Mucosa of rectum (tissue), 2 donors: Measurements from ENCODE around the gene CSK.

Experiments used
- H3K27ac ChIP-seq, 2 donors: one replicate each; pipeline ENCODE4 v1.7.0; 2013; ENCODE audit warnings: inconsistent platforms in 2 of 2, low read depth in 2 of 2, low read length in 2 of 2
- H3K27me3 ChIP-seq, 2 donors: one replicate each; pipeline ENCODE4 v1.7.0; 2013; ENCODE audit warnings: low read length in 2 of 2; ENCODE audit not compliant: control insufficient read depth in 2 of 2, insufficient read depth in 2 of 2
- H3K36me3 ChIP-seq, 2 donors: one replicate each; pipeline ENCODE4 v1.7.0; 2013; ENCODE audit warnings: low read length in 2 of 2; ENCODE audit not compliant: control insufficient read depth in 2 of 2, insufficient read depth in 2 of 2
- H3K4me1 ChIP-seq, 2 donors: one replicate each; pipeline ENCODE4 v1.7.0; 2013; ENCODE audit warnings: low read length in 2 of 2, mild to moderate bottlenecking in 1 of 2; ENCODE audit not compliant: control insufficient read depth in 2 of 2, insufficient read depth in 2 of 2
- H3K4me3 ChIP-seq, 2 donors: one replicate each; pipeline ENCODE4 v1.7.0; 2013; ENCODE audit warnings: low read length in 2 of 2
- H3K9ac ChIP-seq, 2 donors: one replicate each; pipeline ENCODE4 v1.7.0; 2013; ENCODE audit warnings: low read length in 2 of 2, low read depth in 1 of 2, mild to moderate bottlenecking in 1 of 2
- H3K9me3 ChIP-seq, 2 donors: one replicate each; pipeline ENCODE4 v1.7.0; 2013; ENCODE audit warnings: low read length in 2 of 2; ENCODE audit not compliant: control insufficient read depth in 2 of 2
- donor health status: healthy.
- donor health status: Normal muscosa, but diverticular disease.

The CSK gene

DNA sequence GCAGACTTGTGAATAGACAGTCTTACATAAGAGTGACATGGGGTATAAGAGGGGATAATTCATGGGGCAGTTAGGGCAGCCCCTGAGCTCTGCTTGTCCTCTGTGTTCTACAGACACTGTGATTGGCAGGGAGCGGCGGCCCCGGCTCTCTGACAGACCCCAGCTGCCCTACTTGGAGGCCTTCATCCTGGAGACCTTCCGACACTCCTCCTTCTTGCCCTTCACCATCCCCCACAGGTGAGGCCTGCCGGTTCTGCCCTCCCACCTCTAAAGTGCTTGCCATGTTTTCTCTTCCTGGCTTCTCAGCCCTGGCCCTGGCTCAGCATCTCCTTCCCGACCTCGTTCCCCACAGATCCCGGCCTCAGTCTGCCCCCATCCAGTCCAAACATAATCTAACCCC is 29.9 kb upstream of the CSK start:
- H3K27ac ChIP-seq, result no peak overlapping the region
- no peaks in the 10 kb centered on the region for H3K36me3 ChIP-seq
- H3K4me3 ChIP-seq, result no peak overlapping the region
- no peak overlapping the region for H3K9ac ChIP-seq
- peaks cover 0 to 2% of the 10 kb centered on the region in 2 donors for H3K27me3 ChIP-seq
- H3K4me1 ChIP-seq, result no peaks in the 10 kb centered on the region
- H3K9me3 ChIP-seq, result no peaks in the 10 kb centered on the region

DNA sequence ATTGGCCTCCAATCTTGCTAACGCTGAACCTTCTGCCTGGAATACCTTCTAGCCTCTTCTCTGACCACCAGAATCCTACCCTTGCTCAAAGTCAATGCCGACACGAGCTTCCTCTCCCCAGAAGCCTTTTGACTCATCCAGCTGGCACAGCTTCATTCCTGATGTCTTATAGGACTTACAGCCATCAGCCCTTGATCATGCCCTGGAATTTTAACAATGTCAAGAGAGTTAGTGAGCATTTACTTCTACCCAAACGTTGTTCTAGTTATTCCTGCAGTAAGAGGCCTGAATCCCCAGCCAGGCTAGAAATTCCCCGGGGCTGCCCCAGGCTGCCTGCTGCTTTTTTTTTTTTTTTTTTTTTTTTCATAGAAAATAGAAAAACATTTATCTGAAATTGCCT is 29.3 kb upstream of the CSK start:
- Histone ChIP-seq H3K27ac (no peak overlapping the region), H3K4me3 (no peak overlapping the region), H3K4me1 (no peaks in the 10 kb centered on the region), H3K9ac (no peak overlapping the region), H3K27me3 (peaks cover 0 to 2% of the 10 kb centered on the region in 2 donors), H3K9me3 (no peaks in the 10 kb centered on the region), H3K36me3 (no peaks in the 10 kb centered on the region)

DNA sequence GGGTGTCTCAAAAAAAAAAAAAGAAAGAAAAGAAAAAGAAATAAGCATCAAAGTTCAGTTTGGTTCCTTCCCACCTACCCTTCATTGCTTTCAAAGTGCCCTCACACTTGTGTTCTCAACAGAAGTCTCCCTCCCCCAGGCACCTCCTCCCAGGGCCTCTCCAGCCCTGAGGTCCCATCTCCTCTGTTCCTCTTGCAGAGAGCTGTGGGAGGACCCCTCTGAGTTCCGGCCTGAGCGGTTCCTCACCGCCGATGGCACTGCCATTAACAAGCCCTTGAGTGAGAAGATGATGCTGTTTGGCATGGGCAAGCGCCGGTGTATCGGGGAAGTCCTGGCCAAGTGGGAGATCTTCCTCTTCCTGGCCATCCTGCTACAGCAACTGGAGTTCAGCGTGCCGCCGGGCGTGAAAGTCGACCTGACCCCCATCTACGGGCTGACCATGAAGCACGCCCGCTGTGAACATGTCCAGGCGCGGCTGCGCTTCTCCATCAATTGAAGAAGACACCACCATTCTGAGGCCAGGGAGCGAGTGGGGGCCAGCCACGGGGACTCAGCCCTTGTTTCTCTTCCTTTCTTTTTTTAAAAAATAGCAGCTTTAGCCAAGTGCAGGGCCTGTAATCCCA is 27.2 kb upstream of the CSK start:
- Histone ChIP-seq H3K9ac (no peak overlapping the region), H3K4me3 (no peak overlapping the region), H3K27me3 (peaks cover 0 to 2% of the 10 kb centered on the region in 2 donors), H3K36me3 (no peaks in the 10 kb centered on the region), H3K4me1 (no peaks in the 10 kb centered on the region), H3K27ac (no peak overlapping the region), H3K9me3 (no peaks in the 10 kb centered on the region)

DNA sequence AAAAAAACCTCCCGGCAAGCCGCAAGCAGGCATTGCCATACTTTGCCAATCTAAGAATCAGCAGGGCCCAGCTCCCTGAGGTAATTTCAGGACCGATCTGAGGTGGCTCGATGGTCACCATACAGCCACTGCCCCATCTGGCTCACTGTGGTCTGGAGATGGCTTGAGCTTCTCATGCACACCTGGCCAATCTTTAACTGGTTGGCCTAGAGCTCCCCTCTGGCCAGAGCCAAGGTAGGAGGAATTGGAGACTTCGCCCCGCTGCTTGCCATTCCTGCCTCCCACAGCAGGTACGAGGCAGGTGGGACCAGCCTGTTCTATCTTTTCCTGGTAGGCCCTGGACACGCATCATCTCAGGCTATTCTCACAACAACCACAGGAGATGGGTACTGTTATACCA is 23.1 kb upstream of the CSK start:
- Histone ChIP-seq H3K4me1 (peaks cover 0 to 2% of the 10 kb centered on the region in 2 donors), H3K27me3 (no peaks in the 10 kb centered on the region), H3K36me3 (no peaks in the 10 kb centered on the region), H3K4me3 (no peak overlapping the region), H3K27ac (no peak overlapping the region), H3K9me3 (no peaks in the 10 kb centered on the region), H3K9ac (no peak overlapping the region)

DNA sequence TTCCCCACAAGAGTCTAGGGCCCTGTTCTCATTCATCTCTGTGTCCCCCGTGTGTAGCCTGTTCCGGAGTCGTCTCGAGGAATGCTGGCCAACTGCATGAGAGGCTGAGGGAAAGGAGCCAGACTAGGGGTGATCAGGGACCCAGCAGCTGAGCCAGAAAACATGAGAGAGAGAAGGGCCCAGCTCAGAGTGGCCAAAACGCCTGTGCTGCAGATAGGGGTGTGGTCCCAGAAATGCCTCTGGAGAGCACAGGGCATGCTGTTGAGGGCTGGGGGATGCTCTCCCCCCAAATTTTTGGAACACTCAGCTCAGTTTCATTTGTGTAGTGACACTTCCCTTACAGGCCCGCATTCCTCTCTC is 19.1 kb upstream of the CSK start:
- Histone ChIP-seq H3K4me3 (no peak overlapping the region), H3K27ac (no peak overlapping the region), H3K27me3 (no peaks in the 10 kb centered on the region), H3K9ac (no peak overlapping the region), H3K4me1 (peaks cover 0 to 2% of the 10 kb centered on the region in 2 donors), H3K36me3 (no peaks in the 10 kb centered on the region), H3K9me3 (no peaks in the 10 kb centered on the region)

DNA sequence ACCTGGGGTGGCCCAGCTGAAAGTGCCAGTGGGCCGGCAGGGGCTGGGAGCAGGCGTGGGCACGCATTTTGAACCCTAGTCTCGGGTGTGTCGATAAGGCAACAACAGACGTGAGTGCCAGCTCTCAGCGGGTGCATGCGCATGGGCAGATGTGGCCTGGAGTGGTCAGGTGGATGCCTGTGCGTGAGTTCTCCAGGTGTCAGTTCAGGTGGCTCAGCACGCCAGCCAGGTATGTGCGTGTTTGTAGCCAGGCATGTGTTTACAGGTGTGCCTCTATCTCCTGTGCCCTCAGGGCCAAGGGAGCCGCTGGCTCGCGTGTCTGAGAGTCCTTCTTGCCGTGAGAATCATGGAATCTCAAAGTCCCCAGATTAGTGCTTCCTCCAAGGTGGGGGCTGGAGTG is 18.5 kb upstream of the CSK start:
- Histone ChIP-seq H3K27me3 (no peaks in the 10 kb centered on the region), H3K36me3 (no peaks in the 10 kb centered on the region), H3K9me3 (no peaks in the 10 kb centered on the region), H3K9ac (no peak overlapping the region), H3K4me1 (peaks cover 0 to 2% of the 10 kb centered on the region in 2 donors), H3K27ac (no peak overlapping the region), H3K4me3 (no peak overlapping the region)

DNA sequence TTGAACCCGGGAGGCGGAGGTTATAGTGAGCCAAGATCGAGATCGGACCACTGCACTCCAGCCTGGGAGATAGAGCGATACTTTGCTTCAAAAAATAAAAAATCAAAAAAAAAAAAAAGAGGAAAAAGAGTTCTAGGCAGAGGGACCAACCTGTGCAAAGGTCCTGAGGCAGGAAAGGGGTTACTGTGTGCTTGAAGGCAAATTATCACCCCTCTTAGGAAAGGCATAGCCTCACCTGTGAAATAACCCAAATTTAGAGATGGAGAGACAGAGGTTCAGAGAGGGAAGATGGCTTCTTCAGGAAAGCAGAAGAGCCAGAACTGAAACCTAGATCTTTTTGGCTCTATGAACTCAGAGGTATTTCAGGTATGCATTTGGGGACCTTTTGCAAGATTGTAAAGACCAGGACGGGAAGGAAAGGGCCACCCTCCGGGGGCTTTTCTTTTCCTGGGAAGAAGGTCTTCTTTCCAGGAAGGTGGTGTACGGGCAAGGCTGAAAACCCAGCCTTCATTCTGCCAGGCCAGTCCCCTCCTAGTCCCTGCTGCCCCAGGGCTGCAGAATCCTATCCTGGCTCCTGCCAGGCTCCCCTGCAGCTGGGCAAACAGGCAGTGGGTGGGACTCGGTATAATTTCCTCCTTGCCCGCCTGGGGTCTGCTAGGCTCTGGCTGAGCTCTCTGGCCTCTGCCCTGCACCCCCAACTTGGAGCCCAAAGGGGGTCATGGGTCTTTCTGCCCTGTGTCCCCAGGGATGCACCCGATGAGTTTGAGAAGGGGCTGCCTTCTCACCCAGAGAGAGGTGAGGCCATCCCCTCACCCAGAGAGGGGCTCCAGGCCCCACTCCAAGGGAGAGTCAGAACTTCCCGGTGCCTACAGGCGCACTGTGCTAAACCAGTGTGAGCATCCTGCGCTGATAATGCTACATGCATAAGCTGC is 14.4 kb upstream of the CSK start:
- no peaks in the 10 kb centered on the region for H3K9me3 ChIP-seq
- peaks cover 0 to 3% of the 10 kb centered on the region in 2 donors for H3K27me3 ChIP-seq
- peaks cover 2% of the 10 kb centered on the region in 2 donors for H3K4me1 ChIP-seq
- H3K4me3 ChIP-seq, result no peak overlapping the region
- H3K27ac ChIP-seq, result no peak overlapping the region
- no peak overlapping the region for H3K9ac ChIP-seq
- H3K36me3 ChIP-seq, result no peaks in the 10 kb centered on the region

DNA sequence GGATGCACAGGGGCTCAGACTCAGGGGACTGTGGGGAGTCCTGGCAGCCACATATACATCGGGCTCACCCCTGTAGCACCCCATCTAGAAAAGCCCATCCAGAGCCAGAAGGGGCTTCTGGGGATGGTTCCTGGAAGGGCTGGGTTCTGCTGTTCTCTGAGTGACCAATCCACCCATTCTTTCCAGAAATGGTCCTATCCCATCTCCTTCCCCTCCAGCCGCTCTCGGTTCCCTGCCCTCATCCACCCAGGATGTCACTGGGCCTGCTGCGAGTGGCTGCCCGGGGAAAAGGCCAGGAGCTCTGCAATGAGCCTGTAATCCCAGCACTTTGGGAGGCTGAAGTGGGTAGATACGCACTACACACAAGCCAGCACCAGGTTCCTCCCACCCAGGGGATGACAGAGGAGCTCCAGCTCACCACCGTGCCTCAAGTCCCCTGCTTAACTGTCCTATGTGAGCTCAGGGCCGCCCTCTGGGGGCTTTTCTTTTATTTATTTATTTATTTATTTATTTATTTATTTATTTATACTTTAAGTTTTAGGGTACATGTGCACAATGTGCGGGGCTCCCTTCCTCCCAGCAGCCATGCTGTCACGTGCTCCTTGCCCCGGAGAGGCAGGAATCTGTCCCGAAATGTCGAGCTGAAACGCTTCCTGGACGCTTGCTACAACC is 13.6 kb upstream of the CSK start:
- no peaks in the 10 kb centered on the region for H3K9me3 ChIP-seq
- peaks cover 0 to 3% of the 10 kb centered on the region in 2 donors for H3K27me3 ChIP-seq
- no peaks in the 10 kb centered on the region for H3K36me3 ChIP-seq
- H3K27ac ChIP-seq, result no peak overlapping the region
- H3K4me1 ChIP-seq, result peaks cover 2% of the 10 kb centered on the region in 2 donors
- no peak overlapping the region for H3K9ac ChIP-seq
- H3K4me3 ChIP-seq, result no peak overlapping the region

DNA sequence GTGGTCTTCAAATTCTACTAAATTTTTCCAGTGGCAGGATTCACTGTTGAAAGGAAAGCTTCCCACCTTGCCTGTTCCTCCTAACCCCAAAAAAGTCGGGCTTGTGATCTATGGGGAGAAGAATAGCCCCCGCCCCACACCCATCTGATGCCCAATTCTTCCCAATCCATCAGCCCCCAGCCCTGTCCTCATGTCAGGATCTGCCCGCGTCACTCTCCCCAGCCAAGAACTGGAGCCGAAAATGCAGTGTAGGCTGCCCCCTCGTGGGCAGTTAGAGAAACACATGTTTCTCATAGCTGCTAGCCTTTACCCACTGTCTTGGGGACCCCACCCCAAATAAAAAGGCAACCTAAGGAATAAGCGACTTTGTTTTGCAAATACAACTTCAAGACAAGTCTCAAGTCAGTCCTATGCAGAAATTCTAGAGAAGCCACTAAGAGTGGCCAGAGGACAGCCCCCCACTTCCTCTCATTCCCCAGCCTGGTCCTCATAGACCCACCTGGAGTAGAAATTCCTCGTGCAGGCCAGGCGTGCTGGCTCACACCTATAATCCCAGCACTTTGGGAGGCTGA is 13.0 kb upstream of the CSK start:
- H3K4me3 ChIP-seq, result no peak overlapping the region
- peaks cover 0 to 3% of the 10 kb centered on the region in 2 donors for H3K27me3 ChIP-seq
- no peak overlapping the region for H3K9ac ChIP-seq
- peaks cover 6 to 8% of the 10 kb centered on the region in 2 donors for H3K4me1 ChIP-seq
- H3K36me3 ChIP-seq, result no peaks in the 10 kb centered on the region
- no peaks in the 10 kb centered on the region for H3K9me3 ChIP-seq
- no peak overlapping the region for H3K27ac ChIP-seq
